ACHN (cell line): Measurements from ENCODE around the gene RNF126.
A peak's percentile ranks its signal among the peaks of the same experiment; 100 is the strongest.

Experiments used
- DNase-seq: peaks from one replicate; pipeline ENCODE4 v3.0.0-alpha.2; 2015
- in situ Hi-C: cut with HindIII; loops from 2 replicates; pipeline ENCODE4 v1.10.0; 2017; ENCODE audit warnings: low sequenced_read_pairs, low pct_ligation_motif_present, low pct_unique_long_range_greater_than_20kb

RNF126 gene

DNA sequence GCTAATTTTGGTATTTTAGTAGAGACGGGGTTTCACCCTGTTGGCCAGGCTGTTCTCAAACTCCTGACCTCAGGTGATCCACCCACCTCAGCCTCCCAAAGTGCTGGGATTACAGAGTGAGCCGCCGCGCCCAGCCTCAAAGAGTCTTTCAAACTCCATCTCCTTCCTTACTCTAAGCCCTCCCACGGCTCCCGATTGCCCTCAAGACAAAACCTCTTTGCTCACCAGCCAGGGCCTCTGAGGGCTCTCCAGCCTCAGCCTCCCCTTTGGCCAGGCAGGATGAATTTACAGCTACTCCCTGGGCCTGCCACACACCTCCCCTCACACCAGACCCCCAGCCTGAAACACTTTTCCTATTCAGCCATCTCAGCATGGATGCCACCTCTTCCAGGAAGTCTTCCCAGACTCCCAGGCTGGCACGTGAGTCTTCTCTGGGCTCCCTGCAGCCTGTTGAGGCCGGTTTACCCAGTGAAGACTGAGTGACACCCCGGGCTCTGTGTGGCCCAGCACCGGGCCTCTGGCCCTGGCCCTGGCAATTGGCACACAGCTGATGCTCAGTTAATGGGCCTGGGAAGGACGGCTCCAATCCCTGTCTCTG, 24.7 kb upstream of the RNF126 start:
- in situ Hi-C loops, result no loop called here
- DNase-seq, result no peak

DNA sequence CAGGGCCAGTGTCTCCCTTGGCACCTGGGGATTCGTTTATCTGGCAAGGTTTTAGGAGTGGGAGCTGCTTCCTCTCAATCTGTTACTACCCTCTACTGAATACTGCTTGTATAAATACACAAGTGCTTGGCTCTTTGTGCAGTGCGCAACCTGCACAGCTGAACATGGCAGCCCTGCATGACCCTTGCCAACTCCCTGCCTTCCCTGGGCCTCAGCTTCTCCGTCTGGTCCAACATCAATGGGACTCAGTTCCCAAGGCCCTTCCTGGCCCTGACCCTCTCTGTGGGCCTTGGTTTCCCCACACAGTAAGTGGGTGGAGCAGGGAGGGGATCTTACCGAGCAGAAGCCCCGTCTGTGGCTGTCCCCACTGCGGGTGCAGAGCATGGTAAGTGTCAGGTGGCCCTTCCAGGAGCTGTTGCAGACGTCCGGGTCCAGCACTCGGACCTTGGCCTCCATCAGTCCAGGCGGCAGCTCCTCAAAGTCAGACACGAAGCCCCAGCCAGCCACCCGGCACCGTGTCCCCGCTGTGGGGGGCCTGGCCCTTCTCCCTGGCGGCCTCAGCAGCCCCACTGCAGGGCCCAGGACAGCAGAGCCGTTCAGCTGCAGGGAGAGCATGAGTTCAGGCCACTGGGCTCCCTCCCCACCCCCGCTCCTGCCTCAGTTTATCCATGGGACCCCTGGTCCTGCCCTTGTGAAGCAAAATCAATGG, 23.7 kb upstream of the RNF126 start:
- in situ Hi-C loops, result no loop called here

GRCh38 chr19:685454-685931, 22.5 kb upstream of the RNF126 start:
- in situ Hi-C loops, result no loop called here
- no peak for DNase-seq

More for the DNA sequence above, 23.7 kb upstream of the RNF126 start:
- no peak for DNase-seq

DNA sequence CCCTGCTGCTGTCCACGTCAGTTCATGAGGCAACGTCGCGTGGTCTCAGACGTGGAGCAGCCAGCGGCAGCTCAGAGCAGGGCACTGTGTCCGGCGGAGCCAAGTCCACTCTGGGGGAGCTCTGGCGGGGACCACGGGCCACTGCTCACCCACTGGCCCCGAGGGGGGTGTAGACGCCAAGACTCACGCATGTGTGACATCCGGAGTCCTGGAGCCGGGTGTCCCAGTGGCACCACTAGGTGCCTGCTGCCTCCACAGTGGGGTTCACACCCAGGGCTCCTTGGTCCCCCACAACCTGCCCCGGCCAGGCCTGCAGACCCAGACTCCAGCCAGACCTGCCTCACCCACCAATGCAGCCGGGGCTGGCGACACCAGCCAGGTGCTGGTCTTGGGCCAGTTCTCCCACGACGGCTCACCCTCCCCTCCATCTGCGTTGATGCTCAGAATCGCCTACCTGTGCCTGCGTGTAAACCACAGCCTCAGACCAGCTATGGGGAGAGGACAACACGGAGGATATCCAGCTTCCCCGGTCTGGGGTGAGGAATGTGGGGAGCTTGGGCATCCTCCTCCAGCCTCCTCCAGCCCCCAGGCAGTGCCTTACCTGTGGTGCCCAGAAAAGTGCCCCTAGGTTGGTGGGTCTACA, 19.8 kb upstream of the RNF126 start:
- in situ Hi-C loops, result no loop called here

DNA sequence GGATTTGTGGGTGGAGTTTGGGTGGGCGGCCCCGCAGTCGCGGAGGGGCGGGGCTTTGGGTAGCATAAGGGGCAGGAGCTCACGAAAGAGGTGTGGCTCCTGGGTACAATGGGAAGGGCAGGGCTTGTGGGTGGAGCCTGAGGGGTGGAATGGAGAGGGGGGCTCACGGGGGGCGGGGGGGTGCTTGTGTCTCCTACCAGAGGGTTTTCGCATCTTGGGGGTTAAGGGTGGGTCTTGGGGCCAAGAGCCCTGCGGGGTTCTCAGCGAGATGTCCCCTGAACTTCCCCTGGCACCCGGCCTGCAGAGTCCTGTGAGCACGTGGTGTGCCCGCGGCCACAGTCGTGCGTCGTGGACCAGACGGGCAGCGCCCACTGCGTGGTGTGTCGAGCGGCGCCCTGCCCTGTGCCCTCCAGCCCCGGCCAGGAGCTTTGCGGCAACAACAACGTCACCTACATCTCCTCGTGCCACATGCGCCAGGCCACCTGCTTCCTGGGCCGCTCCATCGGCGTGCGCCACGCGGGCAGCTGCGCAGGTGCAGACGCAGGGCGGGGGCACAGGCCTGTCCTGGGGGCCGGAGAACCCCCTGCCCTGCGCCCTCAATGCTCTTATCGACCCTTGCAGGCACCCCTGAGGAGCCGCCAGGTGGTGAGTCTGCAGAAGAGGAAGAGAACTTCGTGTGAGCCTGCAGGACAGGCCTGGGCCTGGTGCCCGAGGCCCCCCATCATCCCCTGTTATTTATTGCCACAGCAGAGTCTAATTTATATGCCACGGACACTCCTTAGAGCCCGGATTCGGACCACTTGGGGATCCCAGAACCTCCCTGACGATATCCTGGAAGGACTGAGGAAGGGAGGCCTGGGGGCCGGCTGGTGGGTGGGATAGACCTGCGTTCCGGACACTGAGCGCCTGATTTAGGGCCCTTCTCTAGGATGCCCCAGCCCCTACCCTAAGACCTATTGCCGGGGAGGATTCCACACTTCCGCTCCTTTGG, 18.3 kb upstream of the RNF126 start:
- in situ Hi-C loops, result no loop called here
- DNase-seq, result peak; percentile 81

More for the DNA sequence above, 19.8 kb upstream of the RNF126 start:
- no peak for DNase-seq

GRCh38 chr19:680287-681028, 17.4 kb upstream of the RNF126 start:
- in situ Hi-C loops, result no loop called here
- DNase-seq, result peak; percentile 92

DNA sequence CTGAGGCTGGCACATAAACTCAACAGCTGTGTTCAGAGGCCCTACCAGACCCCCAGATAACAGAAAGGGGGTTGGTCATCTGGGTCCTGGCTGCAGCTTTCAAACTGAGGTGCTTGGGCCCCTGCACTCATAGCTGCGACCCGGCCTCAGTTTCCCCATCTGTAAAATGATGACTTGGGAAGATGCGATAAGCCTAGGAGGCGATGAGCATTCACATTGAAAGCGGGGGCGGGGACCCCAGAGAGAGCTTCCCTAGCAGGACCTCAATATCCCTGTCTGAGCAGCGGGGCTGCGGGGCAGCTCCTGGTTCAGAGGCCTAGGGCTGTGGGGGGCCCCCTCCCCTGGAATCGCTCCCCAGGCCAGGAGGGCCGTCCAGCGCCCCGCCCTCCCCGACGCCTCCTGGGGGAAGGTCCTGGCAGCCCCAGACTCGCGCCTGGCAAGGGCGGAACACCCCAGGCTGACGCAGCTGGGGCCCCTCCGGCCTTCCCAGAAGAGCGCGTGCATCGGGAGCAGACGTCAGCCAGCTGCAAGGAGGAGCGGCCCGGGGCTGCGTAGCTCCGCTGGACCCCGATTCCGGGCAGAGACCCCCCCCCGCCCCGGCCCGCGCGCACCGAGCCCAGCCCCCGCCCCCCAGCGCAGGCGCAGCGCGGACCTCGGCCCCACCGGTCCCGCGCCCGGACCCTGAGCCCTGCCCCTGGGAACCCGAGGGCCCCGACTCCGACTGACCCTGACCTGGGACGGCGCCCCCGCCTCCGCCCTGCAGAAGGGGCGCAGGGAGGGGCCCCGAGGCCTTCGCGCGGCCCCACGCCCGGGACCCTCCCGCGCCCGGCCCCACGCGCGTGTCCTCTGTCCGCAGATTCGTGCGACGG, 16.6 kb upstream of the RNF126 start:
- in situ Hi-C loops, result no loop called here
- peak; percentile 67 for DNase-seq

GRCh38 chr19:678791-679388, 15.9 kb upstream of the RNF126 start:
- no peak for DNase-seq
- in situ Hi-C loops, result no loop called here

DNA sequence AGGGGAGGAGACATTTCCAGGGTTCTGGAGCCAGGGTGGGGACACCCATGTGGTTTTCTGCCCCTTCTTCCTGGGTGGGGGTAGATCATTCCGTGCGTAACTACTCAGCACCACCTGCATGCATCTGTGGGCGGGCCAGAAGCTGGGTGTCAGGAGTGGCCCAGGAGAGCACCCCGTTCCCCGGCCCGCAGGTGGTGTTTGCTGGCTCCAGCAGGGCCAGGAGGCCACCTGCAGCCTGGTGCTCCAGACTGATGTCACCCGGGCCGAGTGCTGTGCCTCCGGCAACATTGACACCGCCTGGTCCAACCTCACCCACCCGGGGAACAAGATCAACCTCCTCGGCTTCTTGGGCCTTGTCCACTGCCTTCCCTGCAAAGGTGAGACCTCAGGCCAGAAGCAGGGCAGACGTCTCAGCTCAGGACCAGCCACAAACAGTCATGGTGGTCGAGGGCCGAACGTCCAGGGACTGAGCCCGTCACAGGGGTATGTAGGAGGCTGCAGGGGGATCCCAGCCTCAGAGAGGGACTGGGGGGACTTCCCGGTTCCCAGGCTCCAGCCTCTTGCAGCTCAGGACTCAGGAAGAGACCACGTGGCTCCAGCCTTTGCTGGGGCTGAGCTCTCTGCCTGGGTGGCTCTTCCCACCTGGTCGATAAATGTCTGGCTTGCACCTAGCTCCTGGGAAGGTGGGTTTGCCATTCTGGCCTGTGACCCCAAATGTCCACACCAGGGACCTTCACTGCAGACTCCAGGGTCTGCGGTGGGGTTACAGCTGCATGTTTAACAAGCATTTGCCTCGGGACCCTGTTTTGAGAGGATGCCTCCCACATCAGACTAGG, 14.8 kb upstream of the RNF126 start:
- DNase-seq, result no peak
- in situ Hi-C loops, result no loop called here

DNA sequence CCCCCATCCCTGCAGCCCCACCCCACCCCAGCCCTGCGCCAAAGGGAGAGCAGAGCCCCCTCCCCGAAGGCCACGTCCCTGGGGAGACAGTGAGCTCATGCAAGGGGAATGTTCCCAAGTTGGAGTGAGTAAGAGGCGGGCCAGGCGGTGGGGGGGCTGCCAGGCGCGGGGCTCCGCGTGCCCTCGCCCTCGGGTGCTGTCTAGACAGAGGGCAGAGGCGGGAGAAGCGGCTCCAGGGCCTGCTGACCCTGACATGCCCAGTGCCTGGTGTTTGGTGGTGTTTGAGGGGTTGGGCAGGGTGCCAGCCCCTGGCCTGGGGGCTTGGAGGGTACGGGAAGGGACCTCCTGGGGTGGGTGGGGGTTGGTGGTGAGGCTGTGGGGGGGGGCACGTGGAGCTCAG, 14.2 kb upstream of the RNF126 start:
- in situ Hi-C loops, result no loop called here
- peak; percentile 88 for DNase-seq

GRCh38 chr19:676339-677105, 13.5 kb upstream of the RNF126 start, which contains the start of gene FSTL3:
Gene FSTL3 (plus strand): TSS chr19:676392. CDS start chr19:676424, 32 bp downstream.
- in situ Hi-C loops, result no loop called here
- peak; percentile 45 for DNase-seq

GRCh38 chr19:676007-676338, 13.0 kb upstream of the RNF126 start:
- DNase-seq, result no peak
- in situ Hi-C loops, result no loop called here

GRCh38 chr19:674282-675151, 11.5 kb upstream of the RNF126 start:
- DNase-seq, result no peak
- in situ Hi-C loops, result no loop called here

DNA sequence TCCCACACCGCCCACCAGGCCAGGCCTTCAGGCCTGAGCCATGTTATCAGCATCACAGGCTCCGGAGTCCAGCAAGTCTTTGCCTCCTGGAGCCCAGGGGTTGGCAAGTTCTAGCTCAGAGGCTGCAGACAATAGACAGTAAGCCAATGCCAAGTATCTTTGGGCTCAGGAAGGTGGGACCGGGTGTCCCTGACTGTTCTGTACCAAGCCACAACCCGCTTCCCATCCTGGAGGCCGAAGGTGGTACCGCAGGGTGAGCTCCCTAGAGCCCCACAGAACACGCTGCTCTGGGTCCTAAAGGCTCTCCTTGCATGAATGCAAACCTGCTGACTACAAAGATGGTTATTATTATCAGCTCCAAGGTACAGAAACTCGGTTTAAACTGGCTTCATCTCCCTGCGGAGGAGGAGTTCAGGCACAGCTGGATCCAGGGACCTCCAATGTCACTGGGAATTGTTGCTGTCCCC, 7.6 kb upstream of the RNF126 start:
- in situ Hi-C loops, result no loop called here
- no peak for DNase-seq
